Body of pancreas (tissue), 4 donors: Measurements from ENCODE around the gene MAS1L.

Source experiments
- CTCF ChIP-seq, 7 experiments: fragments of 450-650 bp in 4 of 7; fragments of 200-600 bp in 3 of 7; sonication (generic) in 3 of 7; IDR thresholded peaks; one replicate each; pipeline ENCODE4 v1.5.1; 2016 to 2019; ENCODE audit warnings: antibody characterized with exemption in 7 of 7
- POLR2A ChIP-seq, 3 donors: fragments of 450-650 bp; IDR thresholded peaks; one replicate each; pipeline ENCODE4 v1.6.1; 2016; ENCODE audit warnings: antibody characterized with exemption in 3 of 3, mild to moderate bottlenecking in 2 of 3

GRCh38 chr6:29465279-29465678 is 22.5 kb downstream of the MAS1L start:
- no peak for TF ChIP-seq CTCF (IDR thresholded peaks at IDR 0.05)
- TF ChIP-seq POLR2A (IDR thresholded peaks at IDR 0.05) = no peak
